GM18868 (cell line): ENCODE measurements around the gene DEGS2.

Source experiments
- ATAC-seq: cut with Tn5 transposase; IDR thresholded peaks from one replicate; pipeline ENCODE4 v1.9.1; 2021; ENCODE audit warnings: mild to moderate bottlenecking, moderate library complexity; ENCODE audit not compliant: unreplicated experiment

The DEGS2 gene

GRCh38 chr14:100134586-100134985 lies 24.9 kb downstream of the DEGS2 start:
- no peak for ATAC-seq

GRCh38 chr14:100132903-100133510 lies 26.4 kb downstream of the DEGS2 start:
- no peak for ATAC-seq

DNA sequence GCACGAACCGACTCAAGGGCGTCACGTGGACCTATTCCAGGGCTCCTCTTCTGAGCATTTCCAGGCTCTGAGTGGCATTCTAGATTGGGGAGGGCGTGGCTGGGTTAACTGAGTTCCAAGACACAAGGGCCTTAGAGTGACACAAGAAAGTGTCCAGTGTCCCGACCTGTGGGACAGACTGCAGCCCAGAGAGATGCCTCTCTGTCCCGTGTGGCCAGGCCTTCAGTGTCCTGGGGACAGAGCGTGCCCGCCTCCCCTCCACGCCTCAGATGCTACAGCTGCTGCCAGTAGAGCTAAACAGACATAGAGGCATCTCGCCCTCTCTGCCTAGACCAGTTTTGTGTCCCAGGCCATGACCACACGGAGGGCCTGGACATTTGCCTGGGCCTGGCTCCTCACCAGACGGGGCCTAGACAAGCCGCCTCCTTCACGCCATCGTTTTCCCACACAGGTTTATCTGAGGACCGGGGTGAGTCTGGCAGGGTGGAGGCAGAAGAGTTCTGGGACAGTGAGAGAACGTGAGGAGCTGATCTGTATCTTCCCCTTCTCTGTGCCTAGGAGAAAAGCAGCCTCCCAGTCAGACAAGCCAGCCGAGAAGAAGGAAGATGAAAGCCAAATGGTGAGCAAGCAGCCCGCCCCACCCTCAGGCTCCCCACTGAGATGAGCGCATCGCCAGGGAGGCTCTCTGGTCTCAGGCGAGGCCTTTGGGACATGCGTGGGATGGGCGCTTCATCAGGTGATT lies 27.1 kb downstream of the DEGS2 start:
- ATAC-seq = no peak

- no peak for ATAC-seq
Observed at GRCh38 chr14:100131181-100131580, 28.3 kb downstream of the DEGS2 start.

DNA sequence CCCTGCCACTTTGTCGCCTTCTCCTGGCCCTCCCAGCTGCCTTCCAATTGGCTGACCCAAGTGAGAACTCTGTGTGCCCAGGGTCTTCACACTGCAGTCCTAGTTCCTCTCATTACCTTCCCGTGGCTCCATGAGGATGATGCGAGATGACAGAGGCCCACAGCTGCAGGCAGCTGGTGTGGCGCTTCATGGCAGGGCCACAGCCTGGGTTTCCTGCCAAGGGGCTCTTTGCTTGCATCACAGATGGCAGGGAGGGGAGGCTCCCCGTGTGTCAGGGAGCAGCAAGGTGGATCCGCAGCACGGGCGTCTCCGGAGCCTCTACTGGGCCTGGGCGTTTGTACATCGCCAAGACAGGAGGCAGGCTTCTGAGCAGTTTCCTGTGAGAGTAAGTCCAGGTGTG lies 28.9 kb downstream of the DEGS2 start:
- no peak for ATAC-seq

DNA sequence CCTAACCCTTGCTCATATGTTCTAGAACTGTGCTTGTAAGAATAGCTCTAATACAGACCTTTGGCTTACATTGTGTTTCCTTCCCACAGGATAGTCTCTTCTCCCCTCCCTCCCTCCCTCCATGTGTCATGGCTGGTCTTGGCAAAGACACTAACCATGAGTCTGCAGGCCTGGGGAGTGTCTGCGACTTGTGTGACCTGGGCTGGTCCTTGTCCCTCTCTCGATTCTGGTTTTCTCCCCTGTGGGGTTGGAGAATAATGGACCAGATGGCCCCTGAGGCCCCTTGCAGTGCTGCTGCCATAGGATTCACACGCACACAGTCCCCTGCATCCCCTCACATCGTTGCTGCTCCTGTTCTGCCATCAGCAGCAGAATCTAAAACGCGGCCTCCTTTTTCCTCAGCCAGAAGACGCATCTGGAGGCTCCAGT lies 30.3 kb downstream of the DEGS2 start:
- ATAC-seq = no peak

DNA sequence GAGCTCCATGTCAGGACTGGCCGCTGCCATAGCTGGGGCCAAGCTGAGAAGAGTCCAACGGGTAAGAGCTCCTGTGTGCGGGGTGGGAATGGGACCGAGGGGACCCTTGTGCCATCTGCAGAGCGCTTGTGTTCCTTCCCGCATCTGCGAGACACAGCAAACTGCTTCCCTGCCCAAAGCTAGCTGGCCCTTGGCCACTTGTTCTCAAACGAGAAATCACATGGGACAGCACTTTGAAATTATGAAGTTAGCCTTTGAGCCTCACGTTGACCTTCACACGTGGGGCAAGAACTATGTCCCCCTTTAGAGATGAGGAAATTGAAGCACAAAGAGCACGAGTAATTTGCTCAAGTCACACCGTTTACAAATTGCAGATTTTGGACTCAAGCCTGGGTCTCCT lies 30.8 kb downstream of the DEGS2 start:
- ATAC-seq = no peak

DNA sequence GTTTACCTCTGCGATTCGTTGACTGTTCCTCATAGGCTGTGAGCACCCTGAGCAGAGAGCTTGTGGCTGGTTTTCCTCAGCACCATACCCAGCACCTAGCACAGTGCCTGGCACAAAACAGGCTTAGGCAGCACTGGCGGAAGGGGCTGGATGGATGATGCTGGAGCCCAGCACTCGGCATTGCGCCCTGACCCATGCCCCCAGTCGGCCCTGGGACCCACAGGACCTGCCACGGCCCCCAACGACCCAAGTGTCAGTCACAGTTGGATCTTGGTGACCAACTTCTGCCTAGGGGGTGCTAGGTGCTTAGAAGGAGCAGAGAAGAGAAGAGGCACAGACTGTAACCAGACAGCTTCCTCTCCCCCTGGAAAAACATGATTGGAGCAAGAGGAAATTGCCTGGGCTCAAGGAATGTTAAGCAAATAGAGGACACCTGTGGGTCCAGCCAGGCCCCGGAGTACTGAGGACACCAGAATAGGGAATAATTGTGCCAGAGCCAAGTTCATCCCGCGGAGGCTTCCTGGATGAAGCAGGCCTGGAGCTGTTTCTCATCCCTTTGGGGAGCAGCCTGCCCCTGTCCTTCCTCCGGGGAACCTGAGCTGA lies 31.5 kb downstream of the DEGS2 start:
- no peak for ATAC-seq

GRCh38 chr14:100126401-100126800 lies 33.0 kb downstream of the DEGS2 start:
- ATAC-seq = no peak

DNA sequence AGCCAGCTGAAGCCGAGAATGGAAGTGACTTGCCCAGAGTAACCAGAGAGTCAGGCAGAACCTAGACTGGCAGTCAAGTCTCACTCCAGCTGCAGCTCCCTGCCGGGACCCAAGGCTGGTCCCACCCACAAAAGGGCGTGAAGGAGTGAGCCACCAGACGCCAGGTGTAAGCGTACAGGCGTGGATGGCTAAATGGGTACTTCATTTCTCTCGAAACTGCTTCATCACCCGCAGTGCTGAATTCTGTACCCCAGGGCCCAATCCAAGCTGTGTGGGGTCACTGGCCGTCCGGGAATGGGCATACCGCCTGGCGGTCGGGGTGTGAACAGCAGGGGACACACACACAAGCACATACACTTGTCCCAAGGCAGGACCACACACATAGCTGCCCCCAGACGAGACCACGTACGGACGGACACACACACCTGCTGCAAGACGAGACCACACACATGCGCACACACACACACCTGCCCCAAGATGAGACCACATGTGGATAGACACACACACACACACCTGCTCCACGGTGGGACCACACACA lies 34.8 kb downstream of the DEGS2 start:
- no peak for ATAC-seq

DNA sequence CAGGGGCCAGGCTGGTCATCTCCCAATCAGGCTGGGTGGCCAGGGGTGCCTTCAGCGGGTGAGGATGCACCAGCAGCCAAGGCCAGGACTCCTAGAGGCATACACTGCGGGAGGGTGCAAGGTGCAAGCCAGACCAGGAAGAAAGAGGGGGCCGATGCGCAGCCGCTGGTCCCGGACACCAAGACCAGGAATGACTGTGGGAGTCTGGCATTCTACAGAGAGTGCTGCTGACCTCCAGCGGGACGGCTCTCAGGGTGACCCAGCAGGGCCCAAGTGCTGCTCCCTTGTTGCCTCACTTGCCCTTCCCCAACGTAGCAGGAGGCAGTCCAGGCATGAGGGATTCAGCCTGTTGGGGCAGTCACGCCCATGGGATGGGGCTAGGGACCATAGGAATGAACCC lies 35.8 kb downstream of the DEGS2 start:
- no peak for ATAC-seq

GRCh38 chr14:100122481-100123223 lies 36.8 kb downstream of the DEGS2 start:
- no peak for ATAC-seq

GRCh38 chr14:100121643-100122480 lies 37.6 kb downstream of the DEGS2 start:
- ATAC-seq = no peak

- ATAC-seq = no peak
Observed at GRCh38 chr14:100120522-100121269, 38.7 kb downstream of the DEGS2 start.

- ATAC-seq = no peak
Observed at GRCh38 chr14:100119251-100119650, 40.2 kb downstream of the DEGS2 start.

DNA sequence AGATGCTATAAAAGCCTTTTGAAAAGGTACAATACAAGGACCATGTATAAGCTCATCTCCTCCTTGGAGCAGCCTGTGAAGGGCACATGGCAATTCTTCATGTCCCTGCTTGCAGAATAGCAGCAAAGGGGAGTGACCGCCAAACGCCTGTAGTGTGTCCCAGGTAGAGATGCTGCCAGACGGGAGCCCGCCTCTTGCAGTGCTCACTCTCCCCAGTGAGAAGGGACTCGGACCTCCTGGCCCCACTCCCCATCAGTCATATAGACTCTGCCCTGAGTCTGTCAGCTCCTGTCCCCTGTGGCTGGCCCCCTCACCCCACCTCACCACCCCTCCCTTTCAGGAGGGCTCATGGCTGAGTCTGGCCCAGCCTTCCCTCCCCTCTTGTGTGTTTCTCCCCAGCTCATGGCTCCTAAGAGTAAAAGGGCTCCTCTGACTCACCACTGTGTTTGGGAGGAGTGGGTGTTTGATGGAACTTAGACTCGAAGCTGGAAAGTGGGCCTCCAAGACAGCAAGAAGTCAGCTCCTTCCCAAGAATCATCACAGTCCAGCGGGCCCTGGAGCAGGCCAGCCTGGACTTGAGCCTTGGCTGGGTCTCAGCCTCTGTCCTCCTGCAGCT lies 40.9 kb downstream of the DEGS2 start:
- ATAC-seq = no peak

DNA sequence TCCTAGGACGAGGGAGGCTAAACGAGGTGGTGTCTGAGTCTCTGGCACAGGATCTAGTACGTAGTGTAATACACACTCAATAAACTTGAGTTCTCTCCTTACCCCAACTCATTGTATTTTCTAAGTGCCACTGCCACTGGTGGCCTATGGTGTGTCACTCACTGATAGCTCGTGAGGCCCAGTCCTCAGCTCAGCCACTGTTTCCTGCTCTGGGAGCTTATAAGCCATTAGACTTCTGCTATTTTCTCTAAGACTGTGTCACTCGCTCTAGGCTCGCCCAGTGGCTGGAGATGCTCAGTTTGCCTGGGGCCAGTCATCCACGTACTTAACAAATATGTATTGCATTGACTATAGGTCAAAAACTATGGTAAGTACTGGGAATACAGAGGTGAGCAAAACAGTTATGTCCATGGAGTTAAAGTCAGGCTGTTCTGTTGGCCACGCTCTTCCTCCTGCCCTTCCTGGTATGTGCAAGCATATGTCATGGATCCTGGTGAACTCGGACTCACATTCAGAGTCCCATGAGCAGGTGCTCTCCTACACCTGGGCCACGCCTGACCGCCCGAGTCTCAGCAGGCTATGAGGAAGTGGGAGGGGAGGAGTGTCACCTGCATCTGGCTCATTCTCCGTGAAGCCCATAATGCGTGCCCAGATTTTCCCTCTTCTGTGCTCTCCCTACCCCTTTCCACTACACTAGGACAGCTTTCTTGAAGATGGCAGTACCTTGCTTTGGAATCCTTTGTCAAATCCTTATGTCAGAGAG lies 41.6 kb downstream of the DEGS2 start:
- no peak for ATAC-seq

- ATAC-seq = no peak
Observed at GRCh38 chr14:100117026-100117425, 42.4 kb downstream of the DEGS2 start.

- no peak for ATAC-seq
Observed at GRCh38 chr14:100116134-100116533, 43.3 kb downstream of the DEGS2 start.
